IMR-90 (cell line): Measurements from ENCODE around the gene CDRT15. TPM values are rescaled to one million over a fixed set of nuclear protein-coding genes. Genes with fewer than 3 reads are reported as not detected.

Experiments
- ATAC-seq: fragments of 200-7000 bp; cut with Tn5 transposase; 2 replicates; pipeline ENCODE4 v1.9.1; 2020; ENCODE audit warnings: low read depth, mild to moderate bottlenecking, moderate library complexity
- BruUV-seq: library from RNA; stranded (reverse); fragments of 400-500 nt; replicated peaks from 2 replicates; lab custom pipeline; 2021; lab: Mats Ljungman, UMichigan
- CTCF ChIA-PET: fragments of 300-600 bp; formaldehyde crosslinking; extraction: SDS; loops from one replicate; lab custom pipeline; 2021; ENCODE audit warnings: antibody characterized with exemption; lab: Yijun Ruan, JAX
- POLR2A ChIA-PET: fragments of 300-600 bp; sonication (Branson Sonifier 250); formaldehyde crosslinking; loops from one replicate; lab custom pipeline; 2022; ENCODE audit warnings: antibody characterized with exemption; ENCODE audit not compliant: unreplicated experiment; lab: Charles Lee
- DNase-seq: peaks from one replicate; pipeline ENCODE4 v3.0.0; 2013
- H2AFZ ChIP-seq: replicated peaks from 2 replicates; pipeline ENCODE3; 2013; ENCODE audit warnings: low read length, mild to moderate bottlenecking; ENCODE audit not compliant: poor library complexity
- H2AK5ac ChIP-seq: 2 replicates; pipeline ENCODE4 v1.6.1; 2013; ENCODE audit warnings: low read depth, low read length, inconsistent platforms
- H2AK9ac ChIP-seq: replicated peaks from 2 replicates; pipeline ENCODE3; 2013; ENCODE audit warnings: mild to moderate bottlenecking, low read depth, low read length, moderate library complexity; ENCODE audit not compliant: poor library complexity
- H2BK120ac ChIP-seq: 2 replicates; pipeline ENCODE4 v1.6.1; 2013; ENCODE audit warnings: low read depth, low read length, inconsistent platforms
- H2BK15ac ChIP-seq: 3 replicates; pipeline ENCODE4 v1.6.1; 2013; ENCODE audit warnings: low read depth, low read length, inconsistent platforms
- H2BK20ac ChIP-seq: 2 replicates; pipeline ENCODE4 v1.6.1; 2013; ENCODE audit warnings: low read depth, mild to moderate bottlenecking, inconsistent platforms, low read length, moderate library complexity
- H2BK5ac ChIP-seq: 2 replicates; pipeline ENCODE4 v1.6.1; 2013; ENCODE audit warnings: mild to moderate bottlenecking, low read depth, low read length, inconsistent platforms; ENCODE audit not compliant: poor library complexity, severe bottlenecking
- H3K14ac ChIP-seq: replicated peaks from 2 replicates; pipeline ENCODE4 v1.6.1; 2013; ENCODE audit warnings: low read depth, low read length, inconsistent platforms
- H3K18ac ChIP-seq: 2 replicates; pipeline ENCODE4 v1.6.1; 2013; ENCODE audit warnings: low read depth, low read length, control low read depth
- H3K23ac ChIP-seq: 2 replicates; pipeline ENCODE4 v1.6.1; 2013; ENCODE audit warnings: low read depth, low read length, inconsistent platforms
- H3K27ac ChIP-seq: 2 replicates; pipeline ENCODE4 v1.5.1; 2013; ENCODE audit warnings: mild to moderate bottlenecking, control low read depth, low read length; ENCODE audit not compliant: insufficient read depth
- H3K27me3 ChIP-seq: 2 replicates; pipeline ENCODE4 v1.6.1; 2013; ENCODE audit warnings: low read length; ENCODE audit not compliant: control insufficient read depth, insufficient read depth
- H3K36me3 ChIP-seq: 2 replicates; pipeline ENCODE4 v1.6.1; 2013; ENCODE audit warnings: low read length, mixed read lengths; ENCODE audit not compliant: control insufficient read depth, insufficient read depth
- H3K4ac ChIP-seq: 2 replicates; pipeline ENCODE4 v1.6.1; 2013; ENCODE audit warnings: low read depth, low read length, inconsistent platforms
- H3K4me1 ChIP-seq: 2 replicates; pipeline ENCODE4 v1.6.1; 2013; ENCODE audit warnings: low read length, mixed read lengths; ENCODE audit not compliant: control insufficient read depth, insufficient read depth
- H3K4me2 ChIP-seq: 2 replicates; pipeline ENCODE4 v1.6.1; 2013; ENCODE audit warnings: low read depth, mild to moderate bottlenecking, control low read depth, low read length, moderate library complexity
- H3K4me3 ChIP-seq: 2 replicates; pipeline ENCODE4 v1.5.1; 2013; ENCODE audit warnings: low read depth, mild to moderate bottlenecking, control low read depth, low read length, moderate library complexity; ENCODE audit not compliant: insufficient read depth
- H3K56ac ChIP-seq: 2 replicates; pipeline ENCODE4 v1.6.1; 2013; ENCODE audit warnings: low read length, inconsistent platforms; ENCODE audit not compliant: insufficient read depth; ENCODE audit errors: extremely low read depth
- H3K79me1 ChIP-seq, 2 experiments: 2 replicates each; pipeline ENCODE4 v1.6.1; 2013; ENCODE audit warnings: low read length in 2 of 2, inconsistent platforms in 1 of 2, low read depth in 1 of 2
- H3K9ac ChIP-seq: 2 replicates; pipeline ENCODE4 v1.6.1; 2013; ENCODE audit warnings: low read depth, low read length, control low read depth
- H3K9me1 ChIP-seq: 2 replicates; pipeline ENCODE4 v1.6.1; 2013; ENCODE audit warnings: low read length, inconsistent platforms; ENCODE audit not compliant: insufficient read depth
- H3K9me3 ChIP-seq: 2 replicates; pipeline ENCODE4 v1.6.1; 2013; ENCODE audit warnings: low read length; ENCODE audit not compliant: control insufficient read depth, insufficient read depth
- H4K20me1 ChIP-seq: 2 replicates; pipeline ENCODE4 v1.6.1; 2013; ENCODE audit warnings: low read length, inconsistent platforms; ENCODE audit not compliant: insufficient read depth
- H4K5ac ChIP-seq: 2 replicates; pipeline ENCODE4 v1.6.1; 2013; ENCODE audit warnings: mild to moderate bottlenecking, low read depth, low read length, control low read depth
- H4K8ac ChIP-seq, 2 experiments: 2 replicates each; pipeline ENCODE4 v1.6.1; 2013; ENCODE audit warnings: low read depth in 2 of 2, low read length in 2 of 2, control low read depth in 1 of 2, inconsistent platforms in 1 of 2
- H4K91ac ChIP-seq: 2 replicates; pipeline ENCODE4 v1.6.1; 2013; ENCODE audit warnings: low read depth, low read length, inconsistent platforms; ENCODE audit not compliant: insufficient read depth
- BHLHE40 ChIP-seq: fragments of 150-350 bp; IDR thresholded peaks from 2 replicates; pipeline ENCODE4 v1.6.1; 2016; ENCODE audit warnings: mild to moderate bottlenecking, low read depth, low read length
- CEBPB ChIP-seq: IDR thresholded peaks from 2 replicates; pipeline ENCODE4 v1.6.1; 2012; ENCODE audit warnings: low read depth, low read length, improper control_type of control experiment
- CHD1 ChIP-seq: IDR thresholded peaks from 2 replicates; pipeline ENCODE4 v1.6.1; 2012; ENCODE audit warnings: low read depth, low read length, improper control_type of control experiment
- CTCF ChIP-seq: conservative IDR thresholded peaks from 2 replicates; pipeline ENCODE4 v1.5.1; 2012; ENCODE audit warnings: mild to moderate bottlenecking, low read depth, low read length, improper control_type of control experiment
- FOS ChIP-seq: fragments of 150-350 bp; IDR thresholded peaks from 2 replicates; pipeline ENCODE4 v1.6.1; 2016; ENCODE audit warnings: low read depth, low read length
- MAFK ChIP-seq: IDR thresholded peaks from 2 replicates; pipeline ENCODE4 v1.6.1; 2012; ENCODE audit warnings: low read depth, low read length, improper control_type of control experiment
- MAZ ChIP-seq: IDR thresholded peaks from 2 replicates; pipeline ENCODE4 v1.6.1; 2012; ENCODE audit warnings: low read depth, mild to moderate bottlenecking, low read length, improper control_type of control experiment, moderate library complexity, borderline replicate concordance
- MXI1 ChIP-seq: IDR thresholded peaks from 2 replicates; pipeline ENCODE4 v1.6.1; 2012; ENCODE audit warnings: low read depth, mild to moderate bottlenecking, low read length, moderate library complexity, borderline replicate concordance
- NFE2L2 ChIP-seq: fragments of 150-350 bp; IDR thresholded peaks from 2 replicates; pipeline ENCODE4 v1.6.1; 2016; ENCODE audit warnings: low read depth, mild to moderate bottlenecking, low read length
- POLR2A ChIP-seq: IDR thresholded peaks from 2 replicates; pipeline ENCODE4 v1.6.1; 2012; ENCODE audit warnings: mild to moderate bottlenecking, low read depth, low read length
- RAD21 ChIP-seq: IDR thresholded peaks from 2 replicates; pipeline ENCODE4 v1.6.1; 2012; ENCODE audit warnings: low read length, improper control_type of control experiment
- RCOR1 ChIP-seq: IDR thresholded peaks from 2 replicates; pipeline ENCODE4 v1.6.1; 2012; ENCODE audit warnings: mild to moderate bottlenecking, low read length, improper control_type of control experiment; ENCODE audit not compliant: insufficient replicate concordance
- RFX5 ChIP-seq: IDR thresholded peaks from 2 replicates; pipeline ENCODE4 v1.8.0; 2012; ENCODE audit warnings: low read depth, mild to moderate bottlenecking, low read length, moderate library complexity
- SMC3 ChIP-seq: fragments of 150-350 bp; IDR thresholded peaks from 2 replicates; pipeline ENCODE4 v1.6.1; 2016; ENCODE audit warnings: low read depth, mild to moderate bottlenecking, antibody characterized with exemption, low read length, moderate library complexity
- WGBS, 2 experiments: methylation state at CpG; one replicate each; pipeline versions ENCODE4 v1.1.5 to v1.1.7; 2013; ENCODE audit warnings: missing lambda C conversion rate in 2 of 2; ENCODE audit not compliant: insufficient read length in 1 of 2; ENCODE audit errors: extremely low coverage in 2 of 2; 5-methylcytosine and 5-hydroxymethylcytosine counted together
- dilution Hi-C: fragments of 300-500 bp; cut with HindIII; formaldehyde crosslinking; loops from one replicate; pipeline ENCODE4 v1.14.3; 2018; ENCODE audit warnings: low sequenced_read_pairs; ENCODE audit not compliant: unreplicated experiment
- in situ Hi-C: fragments of 300-500 bp; cut with MboI; formaldehyde crosslinking; loops from 3 replicates; pipeline ENCODE4 v1.14.3; 2019; ENCODE audit warnings: low sequenced_read_pairs, inconsistent platforms, mixed read lengths
- intact Hi-C: fragments of 100-400 bp; cut with micrococcal nuclease; formaldehyde crosslinking; loops from 2 replicates; pipeline ENCODE4 v1.10.0; 2022
- polyA plus RNA-seq, 3 experiments: library from polyadenylated mRNA; depleted of rRNA; stranded (reverse); fragments of >200 nt; gene quantifications; 2 replicates each; pipeline ENCODE4 v1.2.3, GENCODE V29; 2012; ENCODE audit warnings: low replicate concordance in 1 of 3
- total RNA-seq: library from RNA; depleted of rRNA; stranded (reverse); fragments of >200 nt; gene quantifications from 2 replicates; pipeline ENCODE4 v1.2.3, GENCODE V29; 2012
- TF ChIP-seq, protein P1 (sequence below): fragments of 150-350 bp; IDR thresholded peaks from 2 replicates; pipeline ENCODE4 v1.6.1; 2017; ENCODE audit warnings: mild to moderate bottlenecking, antibody characterized with exemption, low read length, low read depth
- TF ChIP-seq, protein P2 (sequence below): fragments of 150-350 bp; IDR thresholded peaks from 2 replicates; pipeline ENCODE4 v1.6.1; 2016; ENCODE audit warnings: low read depth, mild to moderate bottlenecking, low read length, moderate library complexity, borderline replicate concordance

Gene CDRT15
- total and polyA plus RNA-seq, 2 of the 4 experiments (the other 2 are of a cell fraction) = not detected

DNA sequence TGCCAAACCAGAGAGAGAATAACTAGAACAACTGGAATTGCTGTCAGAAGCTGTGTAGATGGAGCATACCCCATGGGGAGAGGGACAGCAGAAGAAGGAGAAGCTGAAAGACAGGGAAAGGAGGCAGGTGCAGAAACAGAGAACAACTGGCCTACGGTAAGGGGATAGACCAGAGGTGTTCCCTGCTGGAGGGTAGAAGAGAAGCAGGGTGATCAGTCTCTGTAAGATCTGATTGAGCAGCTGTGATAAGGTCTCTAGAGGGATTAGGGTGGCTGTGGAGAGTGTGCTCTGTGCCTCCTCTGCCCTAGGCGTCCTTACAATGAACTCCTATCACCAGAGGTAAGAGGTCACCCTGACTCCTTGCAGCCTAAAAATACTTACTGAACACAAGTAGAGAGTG lies 33.8 kb upstream of the CDRT15 start:
- POLR2A ChIA-PET = no interaction called here
- dilution Hi-C loops = no loop called here
- H3K56ac ChIP-seq = no peak overlapping the region

More for the DNA sequence above, 33.8 kb upstream of the CDRT15 start:
- in situ Hi-C loops (no loop called here), intact Hi-C loops (no loop called here)
- Histone ChIP-seq H3K9ac (no peak overlapping the region), H4K20me1 (no peaks in the 10 kb centered on the region), H2AFZ (no peak overlapping the region), H2BK5ac (no peak overlapping the region), H2BK15ac (no peak overlapping the region), H3K4me1 (no peaks in the 10 kb centered on the region), H3K18ac (no peak overlapping the region), H2BK20ac (no peak overlapping the region), H3K14ac (no peak overlapping the region), H4K91ac (no peak overlapping the region), H3K27me3 (peaks cover 22% of the 10 kb centered on the region), H3K9me1 (no peaks in the 10 kb centered on the region), H3K79me1 (no peaks in the 10 kb centered on the region), H3K23ac (no peak overlapping the region), H2AK5ac (no peak overlapping the region), H3K36me3 (no peaks in the 10 kb centered on the region), H3K4ac (no peak overlapping the region), H4K5ac (no peak overlapping the region), H3K4me2 (no peak overlapping the region), H3K27ac (no peak overlapping the region), H4K8ac (no peak overlapping the region), H2AK9ac (no peak overlapping the region), H2BK120ac (no peak overlapping the region), H3K9me3 (no peaks in the 10 kb centered on the region), H3K4me3 (no peak overlapping the region)
- no peak for ATAC-seq
- no CpG with 5 or more reads among the region's 2 CpGs for WGBS, 2 experiments
- no peak for DNase-seq
- no TSS peak for BruUV-seq
- CTCF ChIA-PET = interaction anchor here (0.6 kb wide), 1 partner anchor 385 kb away, joined by 3 read pairs; no protein-coding TSS in a partner anchor
- TF ChIP-seq, protein P1, sequence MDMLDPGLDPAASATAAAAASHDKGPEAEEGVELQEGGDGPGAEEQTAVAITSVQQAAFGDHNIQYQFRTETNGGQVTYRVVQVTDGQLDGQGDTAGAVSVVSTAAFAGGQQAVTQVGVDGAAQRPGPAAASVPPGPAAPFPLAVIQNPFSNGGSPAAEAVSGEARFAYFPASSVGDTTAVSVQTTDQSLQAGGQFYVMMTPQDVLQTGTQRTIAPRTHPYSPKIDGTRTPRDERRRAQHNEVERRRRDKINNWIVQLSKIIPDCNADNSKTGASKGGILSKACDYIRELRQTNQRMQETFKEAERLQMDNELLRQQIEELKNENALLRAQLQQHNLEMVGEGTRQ = no peak
- TF ChIP-seq, protein P2, sequence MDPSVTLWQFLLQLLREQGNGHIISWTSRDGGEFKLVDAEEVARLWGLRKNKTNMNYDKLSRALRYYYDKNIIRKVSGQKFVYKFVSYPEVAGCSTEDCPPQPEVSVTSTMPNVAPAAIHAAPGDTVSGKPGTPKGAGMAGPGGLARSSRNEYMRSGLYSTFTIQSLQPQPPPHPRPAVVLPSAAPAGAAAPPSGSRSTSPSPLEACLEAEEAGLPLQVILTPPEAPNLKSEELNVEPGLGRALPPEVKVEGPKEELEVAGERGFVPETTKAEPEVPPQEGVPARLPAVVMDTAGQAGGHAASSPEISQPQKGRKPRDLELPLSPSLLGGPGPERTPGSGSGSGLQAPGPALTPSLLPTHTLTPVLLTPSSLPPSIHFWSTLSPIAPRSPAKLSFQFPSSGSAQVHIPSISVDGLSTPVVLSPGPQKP = no peak
- TF ChIP-seq CTCF (no peak), NFE2L2 (no peak), CHD1 (no peak), POLR2A (no peak), SMC3 (no peak), BHLHE40 (no peak), RCOR1 (no peak), MXI1 (no peak), CEBPB (no peak), FOS (no peak), RAD21 (no peak), MAZ (no peak), MAFK (no peak), RFX5 (no peak)
